Vagina (tissue), 2 donors: ENCODE results near the gene GRK4.
"Not testable (repeated sequence)": the region's sequence is repeated elsewhere in the genome, so short reads cannot be mapped to it uniquely, and the experiment has no call there.

Experiments
- CTCF ChIP-seq, 3 experiments: fragments of 450-650 bp in 2 of 3; fragments of 200-600 bp in 1 of 3; sonication (generic) in 1 of 3; IDR thresholded peaks; one replicate each; pipeline ENCODE4 v1.5.1; 2017 to 2019; ENCODE audit warnings: antibody characterized with exemption in 3 of 3, mild to moderate bottlenecking in 2 of 3, moderate library complexity in 2 of 3
- POLR2A ChIP-seq, 2 donors: fragments of 450-650 bp; IDR thresholded peaks; one replicate each; pipeline ENCODE4 v1.6.1; 2017; ENCODE audit warnings: antibody characterized with exemption in 2 of 2, mild to moderate bottlenecking in 2 of 2, moderate library complexity in 2 of 2
- POLR2AphosphoS5 ChIP-seq, 2 donors: sonication (generic); formaldehyde crosslinking; IDR thresholded peaks; one replicate each; pipeline ENCODE4 v1.9.0; 2017; ENCODE audit warnings: antibody characterized with exemption in 2 of 2, mild to moderate bottlenecking in 2 of 2, low read depth in 1 of 2; ENCODE audit not compliant: insufficient read depth in 1 of 2

GRCh38 chr4:2960450-2960849, 2.9 kb upstream of the GRK4 start:
- TF ChIP-seq CTCF (IDR thresholded peaks at IDR 0.05); POLR2A (IDR thresholded peaks at IDR 0.05); POLR2AphosphoS5 (IDR thresholded peaks at IDR 0.05; ENCODE audit: insufficient read depth in 1 of 2, low read depth in 1 of 2): not testable (repeated sequence)
